Measurements from ENCODE around the gene THSD4. TPM values are rescaled to one million over a fixed set of nuclear protein-coding genes. Genes with fewer than 3 reads are reported as not detected.
"Not testable (repeated sequence)": the region's sequence is repeated elsewhere in the genome, so short reads cannot be mapped to it uniquely, and the experiment has no call there.

The THSD4 gene
- polyA plus RNA-seq, 1 donor: 30.2 TPM

DNA sequence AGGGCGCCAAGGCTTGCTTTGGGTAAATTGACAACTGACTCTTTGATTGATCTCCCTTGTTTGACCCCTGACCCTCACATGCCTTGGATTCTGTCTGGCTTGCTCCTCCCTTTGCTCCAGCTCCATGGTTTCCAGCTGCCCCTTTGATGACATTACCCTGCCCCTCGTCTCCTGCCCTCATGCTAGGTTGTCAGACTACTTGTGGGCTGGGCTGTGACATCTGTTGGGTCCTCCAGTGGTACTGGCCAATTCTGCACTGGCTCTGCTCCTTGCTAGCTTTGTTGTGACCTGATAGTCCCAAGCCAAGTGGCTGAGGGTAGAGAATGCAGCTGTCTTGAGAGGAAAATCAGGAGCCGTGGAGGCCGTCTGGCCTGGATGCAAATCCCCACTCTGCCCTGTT is 6.2 kb downstream of the THSD4 start:
- no peak for DNase-seq

GRCh38 chr15:71124937-71125790 is 9.9 kb downstream of the THSD4 start:
- DNase-seq: no peak

- DNase-seq: no peak
Observed at GRCh38 chr15:71125831-71126450, 10.7 kb downstream of the THSD4 start.

DNA sequence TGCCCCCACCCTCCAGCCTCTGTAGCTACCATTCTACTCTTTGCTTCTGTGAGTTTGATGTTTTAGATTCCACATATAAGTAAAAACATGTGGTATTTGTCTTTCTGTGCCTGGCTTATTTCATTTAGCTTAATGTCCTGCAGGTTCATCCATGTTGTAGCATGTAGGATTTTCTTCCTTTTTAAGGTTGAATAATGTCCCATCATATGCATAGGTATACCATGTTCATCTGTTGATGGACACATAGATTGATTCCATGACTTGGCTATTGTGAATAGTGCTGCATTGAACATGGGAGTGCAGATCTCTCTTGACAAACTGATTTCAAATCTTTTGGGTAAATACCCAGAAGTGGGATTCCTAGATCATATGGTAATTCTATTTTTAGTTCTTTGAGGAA is 11.8 kb downstream of the THSD4 start:
- no peak for DNase-seq

DNA sequence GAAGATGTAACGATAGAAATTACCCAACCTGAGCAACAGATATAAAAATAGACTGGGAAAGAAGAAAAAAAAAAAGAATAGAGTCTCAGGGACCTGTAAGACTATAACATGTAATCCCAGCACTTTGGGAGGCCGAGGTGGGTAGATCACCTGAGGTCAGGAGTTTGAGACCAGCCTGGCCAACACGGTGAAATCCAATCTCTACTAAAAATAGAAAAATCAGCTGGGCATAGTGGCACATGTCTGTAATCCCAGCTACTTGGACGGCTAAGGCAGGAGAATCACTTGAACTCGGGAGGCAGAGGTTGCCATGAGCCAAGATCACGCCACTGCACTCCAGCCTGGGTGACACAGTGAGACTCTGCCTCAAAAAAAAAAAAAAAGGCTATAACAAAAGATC is 12.9 kb downstream of the THSD4 start:
- DNase-seq: not testable (repeated sequence)

DNA sequence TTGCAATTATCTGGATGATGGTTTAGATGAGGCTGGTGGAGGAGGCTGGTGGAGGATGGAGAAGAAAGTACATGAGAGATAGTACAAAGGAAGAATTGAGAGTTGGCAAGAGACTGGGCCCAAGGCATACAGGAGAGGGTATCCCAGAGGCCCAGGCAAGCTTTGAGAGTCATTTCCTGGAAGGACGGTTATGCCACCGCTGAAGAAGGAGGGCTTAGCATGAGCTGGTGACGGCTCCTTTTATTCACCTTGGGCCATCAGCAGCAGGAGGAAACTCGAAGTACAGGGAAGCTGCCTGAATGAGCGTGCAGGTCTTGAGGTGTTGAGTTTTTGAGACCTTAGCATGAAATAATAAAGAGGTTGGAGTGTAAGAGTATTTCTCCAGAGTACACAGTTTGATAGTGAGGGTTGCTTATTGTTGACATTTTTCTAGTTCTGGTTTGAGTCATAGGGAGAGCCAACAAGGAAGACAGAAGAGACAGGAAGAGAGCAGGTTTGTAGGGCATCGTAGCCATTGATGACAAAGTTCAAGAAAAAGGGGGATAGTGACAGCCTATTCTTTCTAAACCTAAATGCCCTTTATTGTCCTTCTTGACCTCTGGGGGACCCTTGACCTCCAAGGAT is 13.8 kb downstream of the THSD4 start:
- DNase-seq: no peak

GRCh38 chr15:71129669-71130068 is 14.4 kb downstream of the THSD4 start:
- DNase-seq: no peak

GRCh38 chr15:71131601-71132362 is 16.5 kb downstream of the THSD4 start:
- no peak for DNase-seq

DNA sequence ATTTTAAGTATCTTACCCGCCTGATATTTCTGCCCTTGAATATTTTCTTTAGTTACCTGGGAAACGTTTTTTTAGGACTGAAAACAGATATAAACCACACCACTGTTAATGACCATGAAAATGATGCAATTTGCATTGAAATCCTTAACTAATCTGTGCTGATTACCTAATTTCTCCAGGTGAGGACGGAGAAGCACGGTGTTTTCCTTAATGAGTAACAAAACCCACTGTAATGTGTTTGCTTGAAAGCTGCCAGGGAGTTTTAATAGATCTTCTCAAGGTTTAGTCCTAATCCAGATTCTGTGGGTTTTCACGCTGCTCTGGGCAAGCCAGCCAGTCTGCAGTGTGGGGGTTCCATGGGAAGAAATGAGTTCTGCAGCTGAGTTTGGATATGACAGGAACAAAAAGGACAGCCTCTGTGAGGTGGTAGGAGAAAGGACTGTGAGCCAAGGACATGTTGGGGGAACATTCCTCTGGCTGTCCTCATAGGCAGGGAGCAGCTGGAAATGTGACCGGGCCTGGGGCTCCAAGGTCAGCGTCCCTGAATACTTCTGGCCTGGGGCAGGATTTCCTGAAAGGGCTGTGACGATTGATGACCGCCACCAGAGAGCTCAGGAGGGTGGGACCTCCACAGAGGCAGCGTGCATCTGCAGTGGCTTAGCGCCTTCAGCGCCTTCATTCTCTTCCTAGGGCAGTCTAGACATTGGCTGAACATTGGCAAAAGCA is 18.6 kb downstream of the THSD4 start:
- no peak for DNase-seq

DNA sequence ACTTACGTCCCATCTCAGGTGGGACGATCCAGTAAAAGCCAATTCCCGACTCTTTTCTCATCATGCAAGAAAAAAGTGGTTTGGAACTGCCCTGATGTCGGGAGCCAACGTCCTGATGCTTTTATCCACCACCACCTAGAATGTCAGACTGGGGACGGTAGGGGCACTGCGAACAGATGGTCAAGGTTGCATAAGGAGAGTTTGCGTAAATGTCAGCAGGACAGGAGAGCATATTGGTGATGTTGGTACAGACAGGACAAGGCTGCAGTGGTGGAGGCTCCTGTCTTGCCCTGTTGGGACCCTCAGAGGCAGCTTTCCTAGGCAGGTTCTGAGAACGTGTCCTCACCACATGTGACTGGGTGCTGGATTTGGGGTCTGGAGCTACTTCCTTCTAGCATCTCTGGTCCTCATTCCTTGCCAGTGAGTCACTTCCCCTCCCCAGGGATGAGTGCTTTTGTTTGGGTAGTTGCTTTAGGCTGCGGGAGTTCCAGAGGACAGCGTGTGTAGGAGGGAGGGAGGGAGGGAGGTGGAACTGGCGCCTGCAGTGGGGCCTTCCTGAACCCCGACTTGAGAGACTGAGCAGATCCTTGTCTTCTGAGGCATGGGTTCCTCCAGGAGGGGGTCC is 21.0 kb downstream of the THSD4 start:
- no peak for DNase-seq

GRCh38 chr15:71136793-71137518 is 21.7 kb downstream of the THSD4 start:
- DNase-seq: no peak

GRCh38 chr15:71138473-71138872 is 23.2 kb downstream of the THSD4 start:
- no peak for DNase-seq

GRCh38 chr15:71139241-71139640 is 24.0 kb downstream of the THSD4 start:
- DNase-seq: no peak

DNA sequence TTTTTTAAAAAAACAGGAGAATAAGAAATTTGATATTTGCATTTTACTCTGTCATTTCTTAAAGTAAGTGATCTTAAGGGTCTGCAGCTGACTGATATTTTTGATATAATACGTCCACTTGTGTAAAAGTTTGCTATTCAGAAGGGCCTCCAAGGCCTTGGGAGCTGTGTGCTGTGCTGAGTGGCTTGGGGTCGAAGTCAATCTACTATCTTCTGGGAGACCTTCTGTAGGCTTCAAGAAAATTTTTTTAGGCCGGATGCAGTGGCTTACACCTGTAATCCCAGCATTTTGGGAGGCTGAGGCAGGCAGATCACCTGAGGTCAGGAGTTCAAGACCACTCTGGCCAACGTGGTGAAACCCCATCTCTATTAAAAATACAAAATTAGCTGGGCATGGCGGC is 26.3 kb downstream of the THSD4 start:
- DNase-seq: no peak

DNA sequence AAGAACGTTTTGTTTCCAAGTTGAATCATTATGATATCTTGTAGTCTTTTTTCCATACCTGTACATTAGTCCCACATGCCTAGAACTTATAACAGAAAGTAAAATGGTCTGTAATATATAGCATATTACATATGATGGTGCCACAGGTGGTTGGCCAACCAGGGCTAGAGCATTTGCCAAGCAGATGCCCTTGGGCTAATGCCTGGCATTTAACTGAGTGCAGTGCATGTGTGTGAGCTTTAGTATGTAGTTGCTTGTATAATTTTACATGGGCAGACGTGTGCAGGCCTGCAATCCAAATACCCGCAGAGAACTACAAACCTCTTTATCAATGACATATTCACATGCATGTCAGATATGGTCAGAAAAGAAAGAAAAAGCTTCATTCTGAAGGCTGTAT is 27.5 kb downstream of the THSD4 start:
- DNase-seq: no peak

DNA sequence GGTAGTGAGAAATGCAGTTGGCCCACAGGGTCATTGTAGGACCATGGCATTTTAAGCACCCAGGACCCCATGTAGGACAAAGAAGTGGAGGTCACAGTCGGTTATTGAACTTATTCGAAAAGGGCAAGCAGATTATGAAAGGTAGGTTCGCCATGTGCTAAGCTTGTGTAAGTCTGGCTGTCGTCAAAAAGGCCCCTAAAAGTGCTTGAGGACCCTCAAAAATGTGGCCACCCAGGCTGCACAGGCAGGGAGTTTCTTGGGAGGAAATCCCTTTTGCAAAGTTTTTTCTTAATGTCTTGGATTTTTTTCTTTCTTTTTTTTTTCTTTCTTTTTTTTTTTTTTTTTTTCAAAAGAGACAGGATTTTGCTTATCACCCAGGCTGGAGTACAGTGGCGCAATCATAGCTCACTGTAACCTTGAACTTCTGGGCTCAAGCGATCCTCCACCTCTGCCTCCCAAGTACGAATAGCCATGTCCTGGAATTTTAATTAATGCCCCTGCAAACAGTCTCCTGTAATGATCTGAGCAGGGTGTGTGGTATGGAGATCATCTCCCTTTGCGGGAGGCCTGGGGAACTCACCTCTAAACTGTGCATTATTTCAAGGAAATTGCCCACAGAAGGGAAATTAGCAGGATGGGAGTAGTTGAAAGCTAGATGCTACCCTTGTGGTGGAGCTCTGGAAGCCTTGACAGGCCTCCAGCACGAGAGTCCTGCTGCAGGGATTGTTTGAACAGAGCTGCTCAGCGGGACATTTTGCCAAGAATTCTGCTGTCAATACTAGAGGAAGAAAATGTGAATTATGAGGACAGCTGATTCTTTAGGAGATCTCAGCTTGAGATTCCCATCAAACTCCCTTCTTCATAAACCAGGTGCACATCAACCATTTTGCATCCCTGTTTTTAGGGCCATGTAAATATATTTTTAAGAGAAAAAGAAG is 28.4 kb downstream of the THSD4 start:
- no peak for DNase-seq

DNA sequence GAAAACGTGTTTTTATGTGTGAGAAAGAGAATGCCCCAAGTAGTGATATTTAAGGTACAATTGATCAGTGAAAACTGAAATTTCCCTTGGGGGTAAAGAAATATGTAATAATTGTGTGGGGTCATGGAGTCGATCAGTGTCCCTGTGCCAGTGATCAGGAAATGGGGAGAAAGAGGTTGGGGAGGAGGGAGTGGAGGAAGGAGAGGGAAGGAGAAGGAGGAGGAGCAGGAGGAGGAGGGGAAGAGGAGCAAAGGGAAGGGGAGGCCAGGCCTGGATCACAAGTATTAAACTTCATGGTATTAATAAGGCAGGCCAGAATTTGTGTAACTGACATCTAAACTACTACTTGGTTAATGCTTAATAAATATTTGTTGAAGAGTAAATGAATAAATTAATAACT is 30.4 kb downstream of the THSD4 start:
- no peak for DNase-seq

GRCh38 chr15:71146580-71146982 is 31.3 kb downstream of the THSD4 start:
- DNase-seq: no peak

DNA sequence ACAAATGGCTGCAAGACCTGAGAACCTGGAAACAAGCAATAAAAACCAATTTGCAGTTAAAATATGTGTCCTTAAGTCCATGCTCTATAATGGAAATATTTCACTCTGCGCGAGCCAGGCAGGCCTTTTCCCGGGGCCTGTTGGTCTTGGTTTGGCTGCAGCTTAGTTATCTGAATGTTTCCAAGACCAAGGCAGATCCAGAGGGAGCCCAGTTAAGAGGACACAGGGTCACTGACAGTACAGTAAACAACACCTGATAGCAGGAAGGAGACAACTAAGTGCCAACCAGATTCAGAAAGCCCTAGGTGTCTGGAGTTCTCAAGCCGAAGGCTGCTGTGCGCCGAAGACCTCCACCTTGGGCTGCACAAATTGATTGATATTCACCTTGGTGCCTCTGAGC is 32.8 kb downstream of the THSD4 start:
- no peak for DNase-seq

Measured in left kidney (tissue), 2 donors.